Heart left ventricle (tissue), 13 donors: ENCODE measurements around the gene TENM3.

Source experiments
- CTCF ChIP-seq, 12 donors: fragments of 200-600 bp; sonication (generic) in 4 of 12; IDR thresholded peaks; one replicate each; pipeline versions ENCODE4 v1.5.0 to v1.8.0; 2018 to 2022; ENCODE audit warnings: antibody characterized with exemption in 12 of 12, mild to moderate bottlenecking in 5 of 12
- POLR2A ChIP-seq, 2 donors: fragments of 450-650 bp; IDR thresholded peaks; one replicate each; pipeline ENCODE4 v1.6.1; 2017; ENCODE audit warnings: antibody characterized with exemption in 2 of 2, mild to moderate bottlenecking in 2 of 2, moderate library complexity in 2 of 2
- donor health status: ischemic (EF 13 %, LVEDD 7.1; RV severe dilation, severe dysfunction).
- donor health status: DM: no; HTN: yes; CAD: no.
- donor health status: DM: no; HTN: no; CAD: no.
- donor health status: ischemic (EF 25% LVEDD 6.9; RV normal size, moderate dysfunction).
- donor health status: ischemic (EF 25% LVEDD 5.7; RV mildly dilated, moderate dysfunction).
- donor health status: ischemic (EF 35%, LVEDD 5.7; RV mildly dilated, moderate dysfunction).
- donor health status: nonischemic (EF 11% LVEDD 7.7; RV severe dilation, severe dysfunction).
- donor health status: DM: yes; HTN: yes; CAD: no.
- donor health status: PGD.
- donor health status: ischemic (EF 29% LVEDD 5.4; RV normal size, mild dysfunction).
- donor health status: nonischemic (EF 23%, LVEDD 6.1; RV moderate dilation, normal function).

GRCh38 chr4:182367153-182367552 lies 124.0 kb downstream of the TENM3 start:
- TF ChIP-seq CTCF (IDR thresholded peaks at IDR 0.05) (no peak), POLR2A (IDR thresholded peaks at IDR 0.05) (no peak)
